Heart right ventricle (tissue), 16 donors: ENCODE measurements around the gene BGLAP. TPM values are rescaled to one million over a fixed set of nuclear protein-coding genes. Genes with fewer than 3 reads are reported as not detected.

Experiments used
- ATAC-seq, 8 donors: fragments of 200-7000 bp; cut with Tn5 transposase; one replicate each; pipeline ENCODE4 v1.9.1; 2020; ENCODE audit warnings: mild to moderate bottlenecking in 8 of 8, moderate library complexity in 8 of 8, moderate number of reproducible peaks in 1 of 8
- DNase-seq, 2 donors: peaks; one replicate each; pipeline ENCODE4 v3.0.0-alpha.2; 2020
- H3K27ac ChIP-seq, 10 donors: fragments of 200-600 bp; sonication (generic) in 2 of 10; one replicate each; pipeline versions ENCODE4 v1.5.0 to v1.8.0; 2020 to 2022; ENCODE audit warnings: mild to moderate bottlenecking in 3 of 10
- H3K27me3 ChIP-seq, 7 donors: fragments of 200-600 bp; one replicate each; pipeline ENCODE4 v1.8.0; 2021 to 2022; ENCODE audit warnings: mild to moderate bottlenecking in 2 of 7
- H3K36me3 ChIP-seq, 9 donors: fragments of 200-600 bp; sonication (generic) in 1 of 9; one replicate each; pipeline versions ENCODE4 v1.5.0 to v1.8.0; 2020 to 2022; ENCODE audit warnings: mild to moderate bottlenecking in 2 of 9
- H3K4me1 ChIP-seq, 9 donors: fragments of 200-600 bp; sonication (generic) in 1 of 9; one replicate each; pipeline versions ENCODE4 v1.5.0 to v1.8.0; 2020 to 2022; ENCODE audit warnings: mild to moderate bottlenecking in 4 of 9
- H3K4me3 ChIP-seq, 10 donors: fragments of 200-600 bp; sonication (generic) in 2 of 10; one replicate each; pipeline versions ENCODE4 v1.5.0 to v1.8.0; 2020 to 2022; ENCODE audit warnings: mild to moderate bottlenecking in 7 of 10, moderate library complexity in 2 of 10
- H3K9me3 ChIP-seq, 11 donors: fragments of 200-600 bp in 10 of 11; sonication (generic) in 2 of 11; one replicate each; pipeline versions ENCODE4 v1.5.0 to v1.8.0; 2013 to 2022; ENCODE audit warnings: mild to moderate bottlenecking in 2 of 11, control low read depth in 1 of 11, moderate library complexity in 1 of 11
- WGBS, 2 donors: extraction: QIAGEN DNeasy Blood & Tissue Kit; methylation state at CpG; one replicate each; pipeline ENCODE4 v1.1.7; 2013; ENCODE audit warnings: inconsistent platforms in 1 of 2; 5-methylcytosine and 5-hydroxymethylcytosine counted together
- intact Hi-C, 10 donors: fragments of 100-400 bp; cut with DNase I; formaldehyde crosslinking; loops; one replicate each; pipeline versions ENCODE4 v1.11.1 to v1.14.2; 2022
- polyA plus RNA-seq, 2 donors: library from polyadenylated mRNA; stranded (reverse); fragments of 200-250 nt; gene quantifications; one replicate each; pipeline ENCODE4 v1.2.3, GENCODE V29; 2013
- total RNA-seq, 10 donors: library from RNA; stranded (reverse); fragmentation: NEBNext Ultra II Directional in 3 of 10; extraction: Animal tissue kit (Norgen Biotek cat#: 25700) in 3 of 10; gene quantifications; one replicate each; pipeline versions ENCODE4 v1.2.1 to v1.2.4, GENCODE V29; 2021 to 2023
- TF ChIP-seq, protein P1 (sequence below), 9 donors: fragments of 200-600 bp; sonication (generic) in 2 of 9; IDR thresholded peaks; one replicate each; pipeline versions ENCODE4 v1.5.0 to v1.8.0; 2021 to 2022; ENCODE audit warnings: antibody characterized with exemption in 9 of 9, mild to moderate bottlenecking in 5 of 9, moderate library complexity in 1 of 9
- donor health status: Arrhythmogenic right ventricular cardiomyopathy.
- donor health status: ischemic (EF 13 %, LVEDD 7.1; RV severe dilation, severe dysfunction).
- donor health status: healthy with polysubstance abuse.
- donor health status: DM: no; HTN: yes; CAD: no.
- donor health status: DM: no; HTN: no; CAD: no.
- donor health status: ischemic (EF 25% LVEDD 6.9; RV normal size, moderate dysfunction).
- donor health status: ischemic (EF 25% LVEDD 5.7; RV mildly dilated, moderate dysfunction).
- donor health status: healthy.
- donor health status: DM: yes; HTN: yes; CAD: no.
- donor health status: Ischemic cardiomyopathy.
- donor health status: ischemic (EF 35%, LVEDD 5.7; RV mildly dilated, moderate dysfunction).
- donor health status: nonischemic (EF 11% LVEDD 7.7; RV severe dilation, severe dysfunction).
- donor health status: DM: yes; HTN: yes; CAD: no.
- donor health status: PGD.
- donor health status: ischemic (EF 29% LVEDD 5.4; RV normal size, mild dysfunction).
- donor health status: nonischemic (EF 23%, LVEDD 6.1; RV moderate dilation, normal function).

BGLAP gene
- total and polyA plus RNA-seq, 12 donors = 0.30 to 1.3 (median 0.52) TPM; not detected in 3

DNA sequence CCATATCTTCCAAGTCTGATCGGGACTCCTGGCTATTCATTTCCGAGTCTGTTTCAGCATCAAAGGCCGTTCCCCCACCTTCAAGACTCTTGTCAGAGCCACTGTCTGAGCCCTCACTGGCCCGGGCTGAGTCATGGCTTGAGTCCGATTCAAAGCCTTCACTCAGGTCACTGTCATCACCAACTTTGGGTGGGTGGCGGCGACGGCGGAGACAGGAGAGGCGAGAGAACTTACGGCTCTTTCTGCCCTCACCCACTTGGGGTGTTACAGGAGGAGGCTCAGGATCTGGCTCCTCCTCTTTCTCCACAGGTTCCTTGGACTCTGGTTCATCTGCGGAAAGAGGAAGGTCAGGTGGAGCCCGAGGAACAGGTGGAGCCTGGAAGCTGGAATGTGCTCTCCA lies 24.1 kb downstream of the BGLAP start:
- Histone ChIP-seq H3K27ac (no peak overlapping the region), H3K4me1 (no peaks in the 10 kb centered on the region), H3K9me3 (no peaks in the 10 kb centered on the region), H3K27me3 (no peaks in the 10 kb centered on the region), H3K4me3 (no peak overlapping the region), H3K36me3 (peaks cover under 1 to 100% (median 73%) of the 10 kb centered on the region in 9 donors)
- no peak for ATAC-seq
- 78 to 85% methylated on average over 13 of the region's 13 CpGs for WGBS, 2 donors
- TF ChIP-seq, protein P1, sequence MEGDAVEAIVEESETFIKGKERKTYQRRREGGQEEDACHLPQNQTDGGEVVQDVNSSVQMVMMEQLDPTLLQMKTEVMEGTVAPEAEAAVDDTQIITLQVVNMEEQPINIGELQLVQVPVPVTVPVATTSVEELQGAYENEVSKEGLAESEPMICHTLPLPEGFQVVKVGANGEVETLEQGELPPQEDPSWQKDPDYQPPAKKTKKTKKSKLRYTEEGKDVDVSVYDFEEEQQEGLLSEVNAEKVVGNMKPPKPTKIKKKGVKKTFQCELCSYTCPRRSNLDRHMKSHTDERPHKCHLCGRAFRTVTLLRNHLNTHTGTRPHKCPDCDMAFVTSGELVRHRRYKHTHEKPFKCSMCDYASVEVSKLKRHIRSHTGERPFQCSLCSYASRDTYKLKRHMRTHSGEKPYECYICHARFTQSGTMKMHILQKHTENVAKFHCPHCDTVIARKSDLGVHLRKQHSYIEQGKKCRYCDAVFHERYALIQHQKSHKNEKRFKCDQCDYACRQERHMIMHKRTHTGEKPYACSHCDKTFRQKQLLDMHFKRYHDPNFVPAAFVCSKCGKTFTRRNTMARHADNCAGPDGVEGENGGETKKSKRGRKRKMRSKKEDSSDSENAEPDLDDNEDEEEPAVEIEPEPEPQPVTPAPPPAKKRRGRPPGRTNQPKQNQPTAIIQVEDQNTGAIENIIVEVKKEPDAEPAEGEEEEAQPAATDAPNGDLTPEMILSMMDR (IDR thresholded peaks at IDR 0.05) = no peak
- intact Hi-C loops = loop anchor here in 1 of 10 donors (10.0 kb wide), 1 partner anchor 49 kb away; no protein-coding TSS in a partner anchor
- DNase-seq = no peak

DNA sequence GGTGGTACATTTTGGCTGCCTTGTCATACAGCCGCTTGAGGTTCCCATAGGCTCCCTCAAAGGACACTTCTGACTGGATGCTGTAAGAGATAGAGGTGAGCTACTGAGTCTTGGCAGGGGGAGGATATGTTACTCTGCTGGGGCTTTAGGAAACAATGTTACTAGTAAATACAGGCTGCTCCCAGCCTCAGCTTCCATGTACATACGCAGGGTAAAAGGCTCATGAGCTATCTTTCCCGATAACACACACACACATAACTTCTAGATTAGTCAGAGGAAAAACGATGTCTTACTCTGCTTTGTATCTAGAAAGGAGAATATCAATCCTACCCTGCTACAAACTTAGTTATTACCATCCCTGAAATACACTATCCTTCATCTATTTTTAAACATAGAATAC lies 26.4 kb downstream of the BGLAP start:
- DNase-seq (no peak), ATAC-seq (no peak)
- Histone ChIP-seq H3K9me3 (no peaks in the 10 kb centered on the region), H3K27me3 (no peaks in the 10 kb centered on the region), H3K36me3 (peaks cover 0 to 100% (median 70%) of the 10 kb centered on the region in 9 donors), H3K4me1 (no peaks in the 10 kb centered on the region), H3K27ac (no peak overlapping the region), H3K4me3 (no peak overlapping the region)
- 63 to 69% methylated on average over 4 of the region's 4 CpGs for WGBS, 2 donors
- intact Hi-C loops = loop anchor here in 1 of 10 donors (10.0 kb wide), 1 partner anchor 46 kb away; no protein-coding TSS in a partner anchor
- TF ChIP-seq, protein P1 (IDR thresholded peaks at IDR 0.05) = no peak

DNA sequence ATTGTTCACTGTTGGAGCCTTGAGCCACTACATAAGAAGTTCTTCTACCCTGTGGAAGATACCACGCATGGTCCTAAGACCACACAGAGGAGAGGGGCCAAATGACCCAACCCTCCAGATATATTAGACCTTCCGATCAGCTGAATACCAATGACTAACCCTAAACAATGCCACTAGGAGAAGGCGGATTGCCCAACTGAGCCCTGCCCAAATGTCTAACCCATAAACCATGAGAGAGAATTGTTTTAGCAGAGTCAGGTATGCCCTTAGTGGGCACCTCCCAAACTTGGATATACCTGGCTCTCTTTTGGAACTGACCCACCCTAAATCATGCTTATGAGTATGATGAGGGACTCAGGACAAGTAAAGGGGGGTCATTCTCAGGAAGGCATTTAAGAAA lies 28.3 kb downstream of the BGLAP start:
- peaks cover 0 to 100% (median 77%) of the 10 kb centered on the region in 9 donors for H3K36me3 ChIP-seq
- H3K4me3 ChIP-seq = no peak overlapping the region
- H3K27ac ChIP-seq = no peak overlapping the region
- WGBS, 2 donors = 94 to 96% methylated on average over 3 of the region's 3 CpGs
- intact Hi-C loops = no loop called here
- DNase-seq = no peak
- H3K4me1 ChIP-seq = no peaks in the 10 kb centered on the region
- no peaks in the 10 kb centered on the region for H3K9me3 ChIP-seq
- H3K27me3 ChIP-seq = no peaks in the 10 kb centered on the region
- no peak for ATAC-seq
- TF ChIP-seq, protein P1 (IDR thresholded peaks at IDR 0.05) = no peak

DNA sequence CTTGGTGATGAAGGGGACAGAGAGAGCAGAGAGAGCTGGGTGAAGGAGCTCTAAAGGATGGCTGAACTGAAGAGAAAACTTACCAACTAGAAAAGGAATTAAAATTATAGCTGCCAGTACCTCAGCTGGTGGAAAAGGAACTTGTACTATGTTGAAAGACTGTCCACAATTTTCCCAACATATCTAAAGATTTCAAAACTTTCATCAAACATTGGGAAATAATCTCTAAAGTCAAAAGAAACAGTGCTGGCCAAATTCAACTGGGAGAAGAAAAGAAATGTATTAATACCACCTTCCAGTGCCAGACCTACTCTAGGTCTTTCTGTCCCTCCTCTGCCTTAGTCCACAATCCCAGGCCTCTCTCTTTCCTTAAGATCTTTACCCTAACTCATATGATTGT lies 34.5 kb downstream of the BGLAP start:
- DNase-seq (no peak), ATAC-seq (no peak)
- no peak overlapping the region for H3K4me3 ChIP-seq
- peaks cover 0 to 54% (median 17%) of the 10 kb centered on the region in 9 donors for H3K4me1 ChIP-seq
- no peaks in the 10 kb centered on the region for H3K9me3 ChIP-seq
- TF ChIP-seq, protein P1 (IDR thresholded peaks at IDR 0.05) = no peak
- peaks cover 0 to 89% (median 67%) of the 10 kb centered on the region in 9 donors for H3K36me3 ChIP-seq
- peak overlapping the region in 1 of 10 donors; percentile 72 for H3K27ac ChIP-seq
- no peaks in the 10 kb centered on the region for H3K27me3 ChIP-seq
- intact Hi-C loops = loop anchor here in 1 of 10 donors (5.0 kb wide), 1 partner anchor 34 kb away; the partner anchor contains the start of gene BGLAP
